Karpas-422 (cell line): ENCODE data around the gene SLC10A7. TPM values are rescaled to one million over a fixed set of nuclear protein-coding genes. Genes with fewer than 3 reads are reported as not detected.

ENCODE experiments used
- DNase-seq: peaks from one replicate; pipeline ENCODE4 v3.0.0-alpha.2; 2015
- H2AFZ ChIP-seq: fragments of 200-600 bp; sonication (generic); 2 replicates; pipeline ENCODE4 v1.6.1; 2014; ENCODE audit warnings: antibody characterized with exemption, low read length, mixed read lengths
- H3K27ac ChIP-seq: fragments of 200-600 bp; sonication (generic); 2 replicates; pipeline ENCODE4 v1.5.1; 2014; ENCODE audit warnings: mild to moderate bottlenecking, low read length, moderate library complexity
- H3K27me3 ChIP-seq: fragments of 200-600 bp; sonication (generic); 2 replicates; pipeline ENCODE4 v1.6.1; 2014; ENCODE audit warnings: low read length, mixed read lengths
- H3K36me3 ChIP-seq: fragments of 200-600 bp; sonication (generic); 2 replicates; pipeline ENCODE4 v1.6.1; 2014; ENCODE audit warnings: low read length, mixed read lengths; ENCODE audit not compliant: insufficient read depth
- H3K4me1 ChIP-seq: fragments of 200-600 bp; sonication (generic); 2 replicates; pipeline ENCODE4 v1.6.1; 2014; ENCODE audit warnings: mild to moderate bottlenecking, low read length, mixed read lengths
- H3K4me2 ChIP-seq: fragments of 200-600 bp; sonication (generic); 2 replicates; pipeline ENCODE4 v1.6.1; 2014; ENCODE audit warnings: low read length, low read depth, mild to moderate bottlenecking; ENCODE audit not compliant: poor library complexity, severe bottlenecking
- H3K4me3 ChIP-seq: fragments of 200-600 bp; sonication (generic); 2 replicates; pipeline ENCODE4 v1.5.1; 2014; ENCODE audit warnings: mild to moderate bottlenecking, antibody characterized with exemption, low read length, mixed read lengths
- H3K79me2 ChIP-seq: fragments of 200-600 bp; sonication (generic); 2 replicates; pipeline ENCODE4 v1.6.1; 2014; ENCODE audit warnings: mild to moderate bottlenecking, low read length, mixed read lengths
- H3K9ac ChIP-seq: fragments of 200-600 bp; sonication (generic); 2 replicates; pipeline ENCODE4 v1.6.0; 2014; ENCODE audit warnings: low read length
- H3K9me2 ChIP-seq: fragments of 200-600 bp; sonication (generic), shearing (Covaris generic); replicated peaks from 2 replicates; pipeline ENCODE4 v1.6.0; 2014; ENCODE audit warnings: mild to moderate bottlenecking, low read length, moderate library complexity; ENCODE audit not compliant: insufficient read depth
- H3K9me3 ChIP-seq: fragments of 300-700, 200-600 bp; sonication (generic); 2 replicates; pipeline ENCODE4 v1.6.1; 2014; ENCODE audit warnings: low read length, mixed read lengths
- H4K20me1 ChIP-seq: fragments of 200-600 bp; sonication (generic); 2 replicates; pipeline ENCODE4 v1.6.1; 2014; ENCODE audit warnings: mild to moderate bottlenecking, antibody characterized with exemption, low read length, low read depth; ENCODE audit not compliant: insufficient read depth
- total RNA-seq: library from RNA; depleted of rRNA; stranded (reverse); fragments of >200 nt; shearing (Covaris generic); gene quantifications from 2 replicates; pipeline ENCODE4 v1.2.3, GENCODE V29; 2014; ENCODE audit warnings: low replicate concordance; rRNA removed

The SLC10A7 gene, protein sequence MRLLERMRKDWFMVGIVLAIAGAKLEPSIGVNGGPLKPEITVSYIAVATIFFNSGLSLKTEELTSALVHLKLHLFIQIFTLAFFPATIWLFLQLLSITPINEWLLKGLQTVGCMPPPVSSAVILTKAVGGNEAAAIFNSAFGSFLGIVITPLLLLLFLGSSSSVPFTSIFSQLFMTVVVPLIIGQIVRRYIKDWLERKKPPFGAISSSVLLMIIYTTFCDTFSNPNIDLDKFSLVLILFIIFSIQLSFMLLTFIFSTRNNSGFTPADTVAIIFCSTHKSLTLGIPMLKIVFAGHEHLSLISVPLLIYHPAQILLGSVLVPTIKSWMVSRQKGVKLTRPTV
- total RNA-seq, result 17.0 and 26.6 TPM in 2 replicates

GRCh38 chr4:146521541-146522097 lies at the start of gene SLC10A7:
TSS of gene SLC10A7 (minus strand) at chr4:146521940. CDS start at chr4:146521717, 223 bp downstream.
- Histone ChIP-seq H3K9ac (peak within 1 kb of the TSS; percentile 87), H3K4me1 (peaks cover 24% of the 10 kb centered on the region), H3K36me3 (no peaks in the 10 kb centered on the region), H3K79me2 (peaks cover 23% of the 10 kb centered on the region; the same call in 1 of the 2 replicates), H3K27me3 (no peaks in the 10 kb centered on the region), H4K20me1 (peaks cover 13% of the 10 kb centered on the region; the same call in 1 of the 2 replicates), H2AFZ (peak within 1 kb of the TSS; percentile 100), H3K9me2 (no peaks in the 10 kb centered on the region), H3K9me3 (no peaks in the 10 kb centered on the region), H3K27ac (peak within 1 kb of the TSS; percentile 38; the same call in 1 of the 2 replicates), H3K4me2 (peak within 1 kb of the TSS; percentile 78), H3K4me3 (peak within 1 kb of the TSS; percentile 92)
- DNase-seq, result peak; percentile 92

DNA sequence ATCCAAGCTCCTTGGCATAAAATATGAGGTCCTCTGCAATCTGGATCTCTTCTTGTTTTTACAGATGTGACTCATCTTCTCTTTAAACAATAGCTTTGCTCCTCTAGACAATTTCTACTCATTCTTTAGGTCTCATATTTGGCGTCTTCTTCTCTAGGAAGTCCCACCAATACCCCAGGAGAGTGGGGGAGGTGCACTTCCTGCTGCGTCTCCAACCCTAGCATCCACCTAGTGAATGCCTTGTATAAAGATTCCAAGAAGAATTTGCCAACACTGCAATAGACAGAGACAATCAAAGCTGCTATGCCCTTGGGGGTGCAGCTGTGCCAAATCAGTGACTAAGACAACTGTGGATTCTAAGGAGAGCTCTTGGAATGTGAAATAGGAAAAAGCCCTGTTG lies 45.7 kb upstream of the SLC10A7 start:
- H3K9me2 ChIP-seq, result no peaks in the 10 kb centered on the region
- H3K27me3 ChIP-seq, result 0 out of 2 replicates have a peak, but pooled peaks cover 3% of the 10 kb centered on the region
- no peaks in the 10 kb centered on the region for H3K9me3 ChIP-seq
- no peak for DNase-seq
- no peak overlapping the region for H2AFZ ChIP-seq
- H3K4me1 ChIP-seq, result no peaks in the 10 kb centered on the region
- H3K36me3 ChIP-seq, result no peaks in the 10 kb centered on the region
- H3K9ac ChIP-seq, result no peak overlapping the region
- no peak overlapping the region for H3K27ac ChIP-seq
- H3K4me2 ChIP-seq, result no peak overlapping the region
- no peaks in the 10 kb centered on the region for H3K79me2 ChIP-seq
- H4K20me1 ChIP-seq, result no peaks in the 10 kb centered on the region
- H3K4me3 ChIP-seq, result no peak overlapping the region

DNA sequence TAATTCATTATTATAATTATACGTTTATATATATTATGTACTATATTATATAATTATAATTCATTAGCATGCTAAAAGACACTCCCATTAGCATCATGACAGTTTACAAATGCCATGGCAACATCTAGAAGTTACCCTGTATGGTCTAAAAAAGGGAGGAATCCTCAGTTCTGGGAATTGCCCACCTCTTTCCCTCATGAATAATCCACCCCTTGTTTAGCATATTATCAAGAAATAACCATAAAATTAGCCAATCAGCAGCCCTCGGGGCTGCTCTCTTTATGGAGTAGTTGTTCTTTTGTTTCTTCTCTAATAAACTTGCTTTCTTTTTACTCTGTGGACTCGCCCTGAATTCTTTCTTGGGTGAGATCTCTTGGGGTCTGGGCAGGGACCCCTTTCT lies 42.8 kb upstream of the SLC10A7 start:
- Histone ChIP-seq H3K4me2 (no peak overlapping the region), H4K20me1 (no peaks in the 10 kb centered on the region), H3K27me3 (no peaks in the 10 kb centered on the region), H3K36me3 (no peaks in the 10 kb centered on the region), H3K4me1 (no peaks in the 10 kb centered on the region), H3K9ac (no peak overlapping the region), H2AFZ (no peak overlapping the region), H3K9me3 (no peaks in the 10 kb centered on the region), H3K9me2 (no peaks in the 10 kb centered on the region), H3K4me3 (no peak overlapping the region), H3K79me2 (no peaks in the 10 kb centered on the region), H3K27ac (no peak overlapping the region)
- DNase-seq, result no peak

DNA sequence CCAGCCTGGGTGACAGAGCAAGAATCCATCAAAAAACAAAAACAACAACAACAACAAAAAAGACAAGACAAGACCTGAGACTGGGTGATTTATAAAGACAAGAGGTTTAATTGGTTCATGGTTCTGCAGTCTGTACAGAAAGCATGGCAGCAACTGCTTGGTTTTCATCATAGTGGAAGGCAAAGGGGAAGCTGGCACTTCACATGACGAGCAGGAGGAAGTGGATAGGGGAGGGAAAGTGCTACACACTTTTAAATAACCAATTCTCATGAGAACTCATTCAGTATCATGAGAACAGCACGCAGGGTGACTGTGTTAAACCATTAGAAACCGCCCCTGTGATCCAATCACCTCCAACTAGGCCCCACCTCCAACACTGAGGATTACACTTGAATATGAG lies 28.4 kb upstream of the SLC10A7 start:
- Histone ChIP-seq H2AFZ (no peak overlapping the region), H3K4me1 (no peaks in the 10 kb centered on the region), H3K9me2 (no peaks in the 10 kb centered on the region), H4K20me1 (no peaks in the 10 kb centered on the region), H3K27me3 (no peaks in the 10 kb centered on the region), H3K9ac (no peak overlapping the region), H3K79me2 (no peaks in the 10 kb centered on the region), H3K4me3 (no peak overlapping the region), H3K36me3 (no peaks in the 10 kb centered on the region), H3K9me3 (no peaks in the 10 kb centered on the region), H3K4me2 (no peak overlapping the region), H3K27ac (no peak overlapping the region)
- no peak for DNase-seq

DNA sequence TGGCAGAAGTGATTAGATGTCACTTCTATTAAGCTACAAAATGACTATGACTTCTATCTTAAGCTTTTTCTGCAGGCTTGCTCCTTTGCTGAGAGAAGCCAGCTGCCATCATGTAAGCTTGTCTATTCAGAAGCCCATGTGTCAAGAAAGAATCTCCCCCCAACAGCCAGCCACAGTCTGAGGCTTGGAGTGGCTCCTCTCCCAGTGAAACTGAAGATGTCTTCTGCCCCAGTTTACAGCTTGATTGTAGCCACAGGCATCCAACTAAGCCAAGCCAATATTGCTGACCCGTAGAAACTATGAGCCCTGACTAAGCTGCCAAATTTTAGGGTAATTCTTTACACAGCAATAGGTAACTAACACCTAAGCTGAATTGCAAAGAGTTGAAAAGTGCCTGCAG lies 26.7 kb upstream of the SLC10A7 start:
- no peak for DNase-seq
- Histone ChIP-seq H2AFZ (no peak overlapping the region), H3K9me3 (no peaks in the 10 kb centered on the region), H3K9ac (no peak overlapping the region), H3K4me3 (no peak overlapping the region), H3K27ac (no peak overlapping the region), H3K36me3 (no peaks in the 10 kb centered on the region), H3K4me1 (no peaks in the 10 kb centered on the region), H3K4me2 (no peak overlapping the region), H3K27me3 (0 out of 2 replicates have a peak, but pooled peaks cover 2% of the 10 kb centered on the region), H3K79me2 (no peaks in the 10 kb centered on the region), H4K20me1 (no peaks in the 10 kb centered on the region), H3K9me2 (no peaks in the 10 kb centered on the region)

DNA sequence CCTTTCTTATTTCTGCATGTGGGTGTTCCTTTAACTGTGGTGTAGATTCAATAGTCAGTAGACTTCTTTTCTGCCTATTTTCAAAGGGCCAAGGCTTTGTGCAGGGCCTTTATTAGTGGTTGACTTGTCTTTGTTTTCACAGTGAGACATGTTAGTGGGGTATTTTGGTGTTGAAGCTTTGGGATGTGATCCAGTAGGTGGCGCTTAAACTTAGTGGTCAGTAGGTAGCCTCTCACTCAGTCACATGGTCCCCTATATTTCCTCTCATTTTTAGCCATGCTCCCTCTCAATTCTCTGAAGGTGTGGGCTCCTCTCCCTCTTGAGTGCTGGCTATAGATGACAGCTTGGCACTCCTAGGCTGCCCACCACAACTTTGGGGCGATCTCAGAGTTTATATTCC lies 23.4 kb upstream of the SLC10A7 start:
- H3K27me3 ChIP-seq, result 0 out of 2 replicates have a peak, but pooled peaks cover 2% of the 10 kb centered on the region
- H3K9me3 ChIP-seq, result no peaks in the 10 kb centered on the region
- no peaks in the 10 kb centered on the region for H3K79me2 ChIP-seq
- H3K4me2 ChIP-seq, result no peak overlapping the region
- no peak overlapping the region for H3K4me3 ChIP-seq
- no peak overlapping the region for H3K27ac ChIP-seq
- DNase-seq, result peak; percentile 78
- no peak overlapping the region for H3K9ac ChIP-seq
- no peak overlapping the region for H2AFZ ChIP-seq
- no peaks in the 10 kb centered on the region for H3K4me1 ChIP-seq
- H4K20me1 ChIP-seq, result no peaks in the 10 kb centered on the region
- H3K9me2 ChIP-seq, result no peaks in the 10 kb centered on the region
- H3K36me3 ChIP-seq, result no peaks in the 10 kb centered on the region

- no peaks in the 10 kb centered on the region for H3K36me3 ChIP-seq
- no peak overlapping the region for H3K4me3 ChIP-seq
- no peak overlapping the region for H3K4me2 ChIP-seq
- no peak overlapping the region for H3K27ac ChIP-seq
- no peaks in the 10 kb centered on the region for H3K4me1 ChIP-seq
- no peak overlapping the region for H2AFZ ChIP-seq
- no peaks in the 10 kb centered on the region for H3K27me3 ChIP-seq
- H3K9ac ChIP-seq, result no peak overlapping the region
- H3K9me3 ChIP-seq, result no peaks in the 10 kb centered on the region
- no peak for DNase-seq
- no peaks in the 10 kb centered on the region for H4K20me1 ChIP-seq
- H3K9me2 ChIP-seq, result no peaks in the 10 kb centered on the region
- no peaks in the 10 kb centered on the region for H3K79me2 ChIP-seq
These were observed 12.4 kb upstream of the SLC10A7 start for GRCh38 chr4:146534178-146534577.

- H3K9me3 ChIP-seq, result no peaks in the 10 kb centered on the region
These were observed 4.0 kb upstream of the SLC10A7 start for GRCh38 chr4:146525754-146526153.

More at GRCh38 chr4:146525754-146526153, 4.0 kb upstream of the SLC10A7 start:
- no peak for DNase-seq
- no peaks in the 10 kb centered on the region for H4K20me1 ChIP-seq
- H3K9ac ChIP-seq, result no peak overlapping the region
- no peak overlapping the region for H3K4me3 ChIP-seq
- peaks cover 3% of the 10 kb centered on the region; the same call in 1 of the 2 replicates for H3K79me2 ChIP-seq
- H3K27me3 ChIP-seq, result no peaks in the 10 kb centered on the region
- H3K27ac ChIP-seq, result no peak overlapping the region
- peaks cover 12% of the 10 kb centered on the region for H3K4me1 ChIP-seq
- H3K9me2 ChIP-seq, result no peaks in the 10 kb centered on the region
- H3K36me3 ChIP-seq, result no peaks in the 10 kb centered on the region
- no peak overlapping the region for H2AFZ ChIP-seq
- no peak overlapping the region for H3K4me2 ChIP-seq
